ENCODE data around the gene CCDC13.

CCDC13 gene

DNA sequence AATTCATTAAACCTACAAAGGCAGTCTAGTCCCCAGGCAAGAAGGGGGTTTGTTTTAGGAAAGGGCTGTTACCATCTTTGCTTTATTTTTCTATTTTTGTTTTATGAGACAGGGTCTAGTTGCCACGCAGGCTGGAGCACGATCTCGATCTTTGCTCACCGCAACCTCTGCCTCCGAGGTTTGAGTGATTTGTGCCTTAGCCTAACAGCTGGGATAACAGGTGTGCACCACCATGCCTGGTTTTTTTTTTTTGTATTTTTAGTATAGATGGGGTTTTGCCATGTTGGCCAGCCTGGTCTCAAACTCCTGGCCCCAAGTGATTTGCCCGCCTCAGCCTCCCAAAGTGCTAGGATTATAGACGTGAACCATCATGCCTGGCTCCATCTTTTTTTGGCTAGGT, 26.3 kb upstream of the CCDC13 start:
- DNase-seq = no peak

DNA sequence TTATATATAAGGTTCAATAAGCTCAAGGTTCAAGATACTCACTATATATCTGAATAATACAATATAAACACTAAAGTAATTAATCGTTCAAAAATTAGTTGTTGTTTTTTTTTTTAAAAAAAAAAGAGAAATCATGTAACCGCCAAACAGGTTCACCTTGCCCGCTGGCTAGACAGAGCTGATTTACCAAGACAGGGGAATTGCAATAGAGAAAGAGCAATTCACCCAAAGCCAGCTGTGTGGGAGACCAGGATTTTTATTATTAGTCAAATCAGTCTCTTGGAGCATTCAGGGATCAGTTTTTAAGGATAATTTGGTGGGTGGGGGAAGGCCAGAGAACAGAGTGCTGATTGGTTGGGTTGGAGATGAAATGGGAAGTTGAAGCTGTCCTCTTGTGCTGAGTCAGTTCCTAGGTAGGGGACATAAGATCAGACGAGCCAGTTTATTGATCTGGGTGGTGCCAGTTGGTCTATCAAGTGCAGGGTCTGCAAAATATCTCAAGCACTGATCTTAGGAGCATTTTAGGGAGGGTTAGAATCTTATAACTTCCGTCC, 23.4 kb upstream of the CCDC13 start:
- no peak for DNase-seq

DNA sequence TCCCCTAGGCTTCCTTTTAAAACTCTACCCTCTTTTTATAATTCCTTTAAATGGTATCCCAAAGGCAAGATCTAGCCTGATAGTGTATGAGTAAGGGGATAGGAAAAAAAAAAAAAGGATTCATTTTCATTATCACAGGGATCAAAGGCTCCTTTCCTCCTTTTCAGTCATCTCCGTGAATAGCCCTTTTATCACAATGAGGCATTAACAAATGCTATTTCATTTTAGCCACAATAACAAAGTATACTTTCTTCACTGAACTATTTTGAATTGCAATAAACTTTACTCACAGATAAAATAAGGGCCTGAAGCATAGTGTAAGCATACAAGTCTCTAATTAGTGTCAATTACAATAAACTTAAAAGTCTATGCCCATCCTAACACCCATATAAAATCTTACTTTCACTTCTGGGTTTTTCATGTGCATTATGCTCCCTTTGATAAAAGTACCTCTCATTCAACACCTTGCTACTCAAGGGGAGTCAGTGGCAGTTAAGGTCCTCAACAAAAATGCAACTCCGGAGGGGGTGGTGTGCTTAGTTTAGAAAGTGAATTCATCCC, 22.6 kb upstream of the CCDC13 start:
- no peak for DNase-seq

DNA sequence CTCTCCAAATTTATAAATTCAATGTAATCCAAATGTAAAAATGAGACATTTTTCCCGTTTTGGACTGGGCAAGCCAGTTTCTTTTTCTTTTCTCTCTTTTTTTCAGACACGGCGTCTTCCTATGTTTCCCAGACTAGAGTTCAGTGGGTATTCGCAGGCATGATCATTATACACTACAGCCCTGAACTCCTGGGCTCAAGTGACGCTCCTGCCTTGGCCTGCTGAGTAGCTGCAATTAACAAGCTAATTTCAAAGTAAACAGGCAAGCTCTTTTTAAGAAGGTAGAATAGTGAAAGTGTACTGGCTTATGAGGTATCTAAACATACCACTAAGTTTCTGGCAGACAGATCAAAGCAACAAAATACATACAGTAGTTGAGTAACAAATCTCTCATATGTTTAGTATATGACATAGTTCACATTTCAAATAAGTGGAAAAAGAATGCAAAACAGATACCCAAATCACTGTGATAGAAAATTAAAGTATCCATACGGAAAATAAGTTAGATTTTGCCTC, 17.7 kb upstream of the CCDC13 start:
- no peak for DNase-seq

DNA sequence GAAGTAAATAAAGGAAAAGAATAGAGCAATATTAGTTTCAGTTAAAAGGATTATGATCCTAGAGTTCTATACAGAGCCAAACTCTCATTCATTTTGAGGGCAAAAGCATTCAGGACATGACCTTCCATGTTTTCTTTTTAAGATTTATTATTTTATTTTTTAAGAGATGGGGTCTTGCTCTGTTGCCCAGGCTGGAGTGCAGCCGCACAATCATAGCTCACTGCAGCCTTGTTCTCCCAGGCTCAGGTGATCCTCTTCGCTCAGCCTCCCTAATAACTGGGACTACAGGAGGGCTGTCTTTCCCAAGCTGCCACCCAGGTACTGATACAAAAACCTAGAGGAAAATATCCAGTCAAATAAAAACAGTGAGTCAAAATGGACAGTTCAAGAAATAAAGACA, 13.6 kb upstream of the CCDC13 start:
- no peak for DNase-seq

DNA sequence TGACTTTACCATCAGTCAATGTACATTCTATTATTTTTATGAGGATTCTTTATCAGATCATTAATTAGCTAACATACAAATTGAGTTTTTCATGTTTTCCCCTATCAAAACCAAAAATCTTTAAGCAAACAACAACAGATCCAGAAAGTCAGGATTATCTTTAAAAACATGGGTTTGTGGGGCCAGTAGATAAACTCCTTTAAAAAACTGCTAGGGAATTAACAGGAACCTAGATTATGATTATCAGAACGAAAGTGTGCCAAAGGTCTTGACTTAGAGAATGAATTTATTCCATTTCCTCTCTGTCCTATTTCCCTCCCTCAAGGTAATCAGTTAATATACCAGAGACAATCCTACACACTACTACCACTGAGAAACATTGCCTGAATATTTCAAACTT, 13.2 kb upstream of the CCDC13 start:
- DNase-seq = no peak

DNA sequence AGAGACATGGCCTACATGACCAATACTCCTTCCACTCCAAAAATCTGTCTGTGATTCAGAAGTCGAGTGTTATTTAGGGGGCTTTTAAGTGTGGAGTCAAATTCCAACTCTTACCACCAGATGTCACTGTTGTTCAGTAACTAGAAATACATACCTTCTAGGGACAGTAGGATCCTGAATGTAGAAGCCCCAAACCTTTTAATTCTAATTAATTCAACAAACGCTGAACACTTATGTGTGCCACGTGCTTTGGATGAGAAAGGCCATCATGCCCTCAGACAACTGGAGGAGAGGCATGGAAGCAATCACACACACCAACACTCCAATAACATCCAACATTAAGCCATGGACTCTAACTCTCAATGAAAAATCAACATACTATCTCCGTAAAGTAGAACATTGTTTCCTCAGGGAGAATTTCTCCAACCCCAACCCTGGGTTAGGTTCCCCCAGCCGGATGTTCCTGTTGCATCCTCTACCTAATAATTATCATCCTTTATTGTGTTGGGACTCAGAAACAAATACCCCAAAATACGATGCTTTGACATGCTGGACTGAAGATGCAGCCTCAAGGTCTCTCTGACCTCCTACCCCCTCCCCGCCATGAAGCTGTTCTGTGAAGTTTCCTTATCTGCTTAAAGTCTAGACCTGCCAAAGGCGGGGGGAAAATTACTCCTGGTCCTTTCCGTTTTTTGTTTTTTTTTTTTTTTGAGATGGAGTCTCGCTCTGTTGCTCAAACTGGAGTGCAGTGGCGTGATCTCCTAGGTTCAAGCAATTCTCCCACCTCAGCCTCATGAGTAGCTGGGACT, 8.0 kb upstream of the CCDC13 start:
- no peak for DNase-seq

DNA sequence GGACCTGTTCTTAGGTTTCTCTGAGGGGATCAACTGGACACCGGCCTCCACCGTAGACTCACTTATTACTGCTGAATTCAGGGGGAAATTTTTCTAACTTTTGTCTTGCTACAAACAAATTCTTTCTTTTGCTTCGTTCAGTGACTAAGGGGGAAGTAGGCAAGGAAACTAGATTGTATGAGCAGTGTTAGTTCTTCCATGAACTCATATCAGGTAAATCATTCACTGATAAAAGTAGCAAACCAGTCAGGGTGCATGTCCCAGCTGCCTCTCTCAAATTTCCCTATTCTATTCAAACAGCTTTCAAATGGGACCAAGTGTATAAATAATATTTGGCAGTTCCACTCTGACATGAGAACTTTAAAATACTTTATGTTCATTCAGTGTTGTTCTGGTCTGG, 7.3 kb upstream of the CCDC13 start:
- DNase-seq = no peak

DNA sequence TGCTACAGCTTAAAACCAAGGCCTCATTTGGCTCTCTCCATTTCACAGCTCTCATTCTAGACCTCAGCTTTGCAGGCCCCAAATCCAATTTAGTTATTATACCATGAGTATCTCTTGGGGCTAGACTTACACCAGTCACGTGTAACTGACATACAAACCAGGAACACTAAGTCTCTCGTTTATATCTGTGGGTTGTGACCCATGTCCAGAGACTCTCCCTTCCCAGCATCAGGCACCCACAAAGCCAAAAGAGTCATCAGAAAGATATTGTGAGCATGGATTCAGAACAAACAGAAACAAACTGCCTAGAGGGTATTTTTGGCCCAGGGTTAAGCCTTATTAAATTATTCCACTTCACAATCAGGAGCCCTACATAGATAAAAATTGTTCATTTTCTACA, 5.6 kb upstream of the CCDC13 start:
- no peak for DNase-seq

DNA sequence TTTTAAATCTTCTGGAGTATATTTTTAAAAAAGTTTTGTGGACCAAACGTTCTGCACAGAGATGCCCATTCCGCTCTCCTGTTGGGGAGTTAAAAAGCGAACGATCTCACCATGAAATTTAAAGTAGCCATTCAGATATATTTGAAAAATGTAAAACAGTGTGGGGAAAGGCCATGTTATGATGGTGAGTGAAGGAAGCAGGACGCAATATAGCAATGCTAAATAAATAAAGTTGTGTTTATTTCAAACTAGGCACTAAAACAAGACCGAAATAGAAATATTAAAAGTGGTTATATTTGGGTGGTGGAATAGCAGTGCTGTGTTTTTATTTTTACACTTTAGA, 327 bp upstream of the CCDC13 start:
- DNase-seq = no peak

DNA sequence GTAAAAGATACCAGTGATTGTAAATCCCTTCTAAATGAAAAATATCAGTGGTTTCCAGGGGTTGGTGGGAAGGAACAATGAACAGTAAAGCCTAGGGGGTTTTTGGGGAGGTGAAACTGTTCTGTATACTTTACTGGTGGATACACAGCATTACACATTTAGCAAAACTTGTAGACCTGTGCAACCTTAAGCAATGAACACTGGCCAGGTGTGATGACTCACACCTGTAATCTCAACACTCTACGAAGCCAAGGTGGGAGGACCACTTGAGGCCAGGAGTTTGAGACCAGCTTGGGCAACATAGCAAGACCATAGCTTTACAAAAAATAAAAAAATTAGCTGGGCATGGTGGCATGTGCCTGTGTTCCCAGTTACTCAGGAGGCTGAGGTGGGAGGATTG, 1.8 kb downstream of the CCDC13 start:
- no peak for DNase-seq

DNA sequence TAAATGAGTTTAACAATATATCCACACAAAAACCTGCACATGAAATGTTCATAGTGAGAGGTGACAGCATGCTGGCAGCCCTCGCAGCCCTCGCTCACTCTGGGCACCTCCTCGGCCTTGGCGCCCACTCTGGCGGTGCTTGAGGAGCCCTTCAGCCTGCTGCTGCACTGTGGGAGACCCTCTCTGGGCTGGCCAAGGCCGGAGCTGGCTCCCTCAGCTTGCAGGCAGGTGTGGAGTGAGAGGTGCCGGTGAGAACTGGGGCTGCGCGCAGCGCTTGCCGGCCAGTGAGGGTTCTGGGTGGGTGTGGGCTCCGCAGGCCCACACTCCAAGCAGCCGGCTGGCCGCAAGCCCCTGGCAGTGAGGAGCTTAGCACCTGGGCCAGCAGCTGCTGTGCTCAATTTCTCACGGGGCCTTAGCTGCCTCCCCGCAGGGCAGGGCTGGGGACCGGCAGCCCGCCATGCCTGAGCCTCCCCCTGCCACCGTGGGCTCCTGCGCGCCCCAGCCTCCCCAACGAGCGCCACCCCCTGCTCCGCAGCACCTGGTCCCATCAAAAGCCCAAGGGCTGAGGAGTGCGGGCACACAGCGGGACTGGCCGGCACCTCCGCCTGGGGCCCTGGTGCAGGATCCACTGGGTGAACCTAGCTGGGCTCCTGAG, 3.4 kb downstream of the CCDC13 start:
- DNase-seq = no peak

DNA sequence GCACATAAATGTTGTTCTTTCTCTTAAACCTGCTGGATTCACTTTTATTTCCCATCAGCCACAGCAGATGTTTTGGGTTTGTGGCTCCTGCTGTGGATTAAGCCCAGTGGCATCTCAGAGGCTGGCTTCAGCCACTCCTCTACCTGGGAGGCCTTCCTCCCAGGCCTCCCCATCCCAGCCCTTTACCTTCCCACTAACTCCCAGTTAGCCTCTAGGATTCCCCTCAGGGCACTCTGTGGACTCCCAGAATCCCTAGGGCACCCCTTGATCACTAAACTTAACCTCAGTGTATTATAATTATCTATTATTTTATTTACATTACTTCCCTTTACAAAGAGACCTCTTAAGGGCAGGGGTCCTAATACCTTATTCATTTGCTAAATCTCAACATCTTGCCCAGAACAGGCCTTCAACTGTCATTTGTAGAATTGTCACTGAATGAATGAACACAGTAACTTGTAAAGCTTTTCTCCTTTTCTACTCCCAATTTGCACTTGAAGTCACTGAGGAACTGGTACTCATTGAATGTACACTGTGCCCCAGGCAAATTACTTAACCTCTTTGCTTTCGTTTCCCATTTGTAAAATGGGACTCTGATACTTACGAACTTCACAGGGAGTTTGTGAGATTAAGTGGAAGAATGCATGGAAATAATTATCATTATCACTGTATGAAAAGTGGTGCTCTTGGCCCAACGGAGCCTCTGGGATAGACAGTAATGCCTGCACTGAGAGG, 8.3 kb downstream of the CCDC13 start:
- DNase-seq = no peak

DNA sequence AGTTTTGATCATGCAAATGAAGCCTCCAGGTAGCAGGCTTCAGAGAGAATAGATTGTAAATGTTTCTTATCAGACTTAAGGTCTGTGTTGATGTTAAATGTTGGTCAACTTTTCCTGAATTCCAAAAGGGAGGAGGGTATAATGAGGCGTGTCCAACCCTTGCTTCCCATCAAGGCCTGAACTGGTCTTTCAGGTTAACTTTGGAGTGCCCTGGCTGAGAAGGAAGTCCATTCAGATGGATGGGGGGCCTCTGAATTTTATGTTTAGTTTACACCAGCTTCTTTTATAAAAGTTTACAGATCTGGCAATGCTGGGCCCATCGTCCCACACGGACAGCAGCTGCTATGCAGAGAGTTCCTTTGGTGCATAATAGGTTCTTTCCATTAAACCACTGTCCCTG, 8.9 kb downstream of the CCDC13 start:
- no peak for DNase-seq

DNA sequence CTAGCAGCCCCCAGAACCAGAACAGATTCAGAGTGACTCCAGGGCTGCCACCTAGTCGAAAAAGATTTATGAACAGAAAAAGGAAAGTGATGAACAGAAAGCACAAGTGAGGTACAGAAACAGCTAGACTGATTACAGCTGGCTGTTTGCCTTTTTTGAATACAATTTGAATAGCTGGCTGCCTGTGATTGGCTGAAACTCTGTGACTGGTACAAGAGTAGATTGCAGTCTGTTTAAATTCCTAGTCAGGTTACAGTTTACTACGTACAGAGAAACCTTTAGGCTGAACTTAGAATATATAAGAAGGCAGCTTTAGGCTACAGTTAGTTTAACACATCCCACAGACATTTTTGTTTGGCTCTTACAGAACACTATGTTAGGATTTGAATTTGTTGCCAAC, 10.0 kb downstream of the CCDC13 start:
- DNase-seq = no peak

DNA sequence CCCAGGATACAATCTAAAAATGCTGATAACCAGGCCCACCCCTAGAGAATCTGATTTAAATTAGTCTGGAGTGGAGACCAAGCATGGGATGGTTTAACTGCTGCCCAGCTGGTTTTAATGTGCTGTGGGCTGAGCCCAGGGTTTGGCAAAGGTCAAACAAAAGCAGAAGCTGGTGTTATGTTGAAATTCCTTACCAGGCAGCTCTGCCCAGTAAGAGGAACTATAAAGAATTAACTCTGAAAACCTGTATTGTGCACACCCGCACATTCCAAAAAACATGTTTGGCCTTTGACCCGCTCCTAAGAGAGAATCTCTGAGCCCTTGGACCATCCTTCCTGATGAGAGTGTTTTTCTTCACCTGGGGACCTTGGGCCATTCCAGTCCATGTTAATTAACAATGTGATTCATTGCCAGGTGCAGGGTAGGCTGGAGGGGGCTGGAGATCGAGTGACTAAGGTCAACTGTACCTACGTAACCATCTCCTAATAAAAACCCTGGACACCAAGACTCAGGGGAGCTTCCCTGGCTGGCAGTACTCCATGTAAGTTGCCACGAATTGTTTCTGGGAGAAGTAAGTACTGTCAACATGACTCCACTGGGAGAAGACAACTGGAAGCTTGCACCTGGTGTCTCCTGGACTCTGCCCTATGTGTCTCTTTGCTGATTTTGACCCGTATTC, 10.9 kb downstream of the CCDC13 start:
- no peak for DNase-seq

DNA sequence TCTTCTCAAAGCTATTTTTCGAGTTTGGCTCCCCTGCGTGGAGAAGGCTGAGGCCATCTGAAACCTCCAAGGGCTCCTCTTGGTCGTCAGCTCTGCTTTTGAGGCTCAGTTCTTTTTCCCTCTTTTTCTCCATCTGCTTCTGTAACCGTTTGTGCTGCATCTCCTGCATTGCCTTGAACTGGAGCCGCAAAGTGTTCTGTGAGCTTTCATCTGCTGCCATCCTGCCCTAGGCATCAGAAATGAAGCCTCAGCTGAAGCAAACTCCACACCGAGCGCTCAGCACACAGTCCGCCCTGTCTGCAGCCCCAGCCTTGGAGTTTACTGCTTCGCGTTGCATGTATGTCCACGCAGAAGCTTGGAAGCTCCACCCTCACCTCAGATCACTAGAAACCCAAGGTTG, 14.9 kb downstream of the CCDC13 start:
- no peak for DNase-seq

DNA sequence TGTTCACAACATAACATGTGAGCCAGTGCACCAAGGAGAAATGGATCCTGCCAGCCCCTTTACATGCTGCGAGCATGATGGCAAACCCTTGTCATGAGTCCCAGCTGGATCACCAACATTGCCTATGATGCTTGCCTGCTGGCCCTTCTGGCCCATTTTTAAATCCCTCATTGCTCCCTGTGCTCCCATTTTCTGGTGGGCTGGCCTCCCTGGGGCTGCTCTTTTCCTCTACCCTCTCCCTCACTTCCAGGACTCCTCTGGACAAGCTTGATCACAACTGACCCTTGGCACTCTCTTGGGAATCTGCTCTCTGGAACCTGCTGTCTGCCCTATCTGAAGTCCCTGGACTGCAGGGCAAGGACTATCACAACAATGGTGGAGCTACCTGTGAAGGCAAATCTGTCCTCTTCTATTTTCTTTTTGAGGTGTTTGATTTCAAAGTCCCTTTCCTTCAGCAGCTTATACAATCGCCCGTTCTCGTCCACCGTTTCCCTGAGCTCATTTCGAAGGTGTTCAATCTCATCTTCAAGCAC, 16.3 kb downstream of the CCDC13 start:
- no peak for DNase-seq

DNA sequence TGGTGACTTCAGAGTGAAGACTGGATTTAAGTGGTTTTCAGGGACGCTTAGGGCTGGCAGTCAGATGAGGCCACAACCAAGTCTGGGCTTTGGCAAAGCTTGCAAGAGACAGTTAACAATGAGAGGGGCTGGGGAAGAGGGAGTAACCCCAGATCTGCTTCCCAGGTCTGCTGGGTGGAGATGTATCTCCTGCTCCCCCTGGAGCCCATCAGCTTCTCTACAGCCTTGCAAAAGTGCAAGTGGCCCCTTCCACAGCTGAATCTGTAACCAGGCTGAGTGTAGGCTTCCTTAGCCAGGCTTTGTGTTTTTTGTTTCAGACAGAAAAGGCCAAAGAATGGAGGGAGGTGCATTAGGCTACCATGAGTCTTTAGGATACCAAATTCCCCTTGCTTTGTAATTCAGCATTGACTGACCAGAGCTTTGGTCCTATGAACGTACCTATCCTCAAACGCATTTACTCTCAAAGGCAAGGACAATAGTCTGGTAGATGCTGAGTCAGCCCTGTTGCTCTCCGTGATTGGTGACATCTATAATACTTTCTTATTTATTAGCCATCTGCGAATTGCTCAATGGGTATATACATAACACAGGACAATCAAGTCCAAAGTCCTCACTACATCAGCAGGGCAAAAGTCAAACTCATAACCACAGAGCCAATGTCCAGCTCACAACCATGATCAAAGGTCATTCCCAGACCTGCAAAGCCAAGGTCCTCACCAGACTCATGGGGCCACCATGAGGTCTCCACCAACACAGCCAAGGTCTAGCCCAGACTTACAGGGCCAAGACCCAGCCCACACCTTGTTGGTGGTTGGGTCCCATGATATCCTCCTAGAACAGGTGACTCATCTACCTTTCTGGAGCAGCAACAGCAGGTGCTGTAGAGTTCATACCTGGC, 17.1 kb downstream of the CCDC13 start:
- no peak for DNase-seq

DNA sequence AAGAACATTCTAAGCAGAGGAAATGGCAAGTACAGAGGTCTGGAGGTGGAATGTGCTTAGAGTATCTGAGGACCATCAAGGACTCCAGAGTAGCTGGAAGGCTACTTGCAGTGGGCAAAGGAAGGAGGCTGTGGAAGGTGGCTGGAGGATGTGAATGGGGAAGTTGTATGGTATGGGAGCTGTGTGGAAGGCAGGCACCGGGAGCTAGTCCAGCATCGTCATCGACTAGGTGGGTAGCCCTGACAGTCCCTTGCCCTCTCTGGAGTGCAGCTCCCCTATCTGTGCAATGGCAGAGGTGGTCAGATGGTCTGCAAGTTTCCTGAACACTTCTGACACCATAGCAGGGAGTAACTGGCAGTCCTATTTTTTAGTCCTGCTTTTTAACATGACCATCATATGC, 19.3 kb downstream of the CCDC13 start:
- DNase-seq = no peak

DNA sequence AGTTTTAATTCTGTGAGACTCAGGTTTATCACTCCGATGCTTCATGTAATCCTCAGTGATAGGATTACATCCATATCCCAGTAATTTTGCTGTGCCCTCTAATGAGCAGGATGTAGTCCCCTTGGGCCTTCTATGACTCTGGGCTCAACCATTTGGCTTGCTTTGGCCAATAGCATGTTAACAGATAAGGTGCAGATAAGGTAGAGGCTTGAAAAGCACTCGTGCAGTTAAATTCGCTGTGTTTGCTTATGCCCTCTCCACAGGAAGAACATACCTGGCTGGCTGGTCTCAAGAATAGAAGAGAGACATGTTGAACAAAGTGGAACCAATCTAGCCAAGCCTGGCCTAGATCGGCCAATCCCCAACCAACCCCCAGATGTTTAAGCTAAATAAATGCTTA, 20.1 kb downstream of the CCDC13 start:
- DNase-seq = no peak

Data from activated CD4-positive, alpha-beta T cell treated with anti-CD3 and anti-CD28 coated beads for 1 hour (primary cell).